Measurements from ENCODE around the gene MACO1. TPM values are rescaled to one million over a fixed set of nuclear protein-coding genes. Genes with fewer than 3 reads are reported as not detected.

The MACO1 gene
- total and polyA plus RNA-seq, 4 donors: 15.3 to 23.2 (median 20.6) TPM

DNA sequence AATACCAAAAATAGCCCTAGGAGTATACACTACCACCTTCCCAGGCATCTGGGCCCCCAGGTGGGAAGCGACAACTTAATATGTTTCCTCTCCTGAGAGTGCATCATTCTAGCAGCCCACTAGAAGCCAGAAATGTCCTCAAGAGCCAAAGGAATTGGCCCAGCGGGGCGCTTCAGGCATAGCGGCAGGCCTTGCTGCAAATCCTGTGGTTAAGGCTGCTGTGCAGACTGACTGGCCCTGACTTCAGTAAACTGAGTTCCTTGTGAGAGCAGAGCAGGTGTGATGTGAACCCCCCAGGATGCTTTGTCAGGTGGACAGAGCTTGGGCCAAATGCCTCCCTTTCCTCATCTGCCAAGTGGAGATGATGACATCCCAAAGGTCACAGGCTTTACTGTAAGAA, 83.0 kb downstream of the MACO1 start:
- no peaks in the 10 kb centered on the region for H3K4me1 ChIP-seq (ENCODE audit: control insufficient read depth in 4 of 4, insufficient read depth in 4 of 4, low read length in 3 of 4)
- no peak overlapping the region for H3K4me3 ChIP-seq (ENCODE audit: low read depth in 1 of 3, low read length in 3 of 3)
- H3K36me3 ChIP-seq (ENCODE audit: control insufficient read depth in 4 of 4, insufficient read depth in 3 of 4, low read depth in 1 of 4, low read length in 3 of 4): no peaks in the 10 kb centered on the region
- no peak for TF ChIP-seq FOXA2 (IDR thresholded peaks at IDR 0.05)
- TF ChIP-seq TAF1 (conservative IDR thresholded peaks at IDR 0.05): no peak
- no peak for TF ChIP-seq NR2F2 (IDR thresholded peaks at IDR 0.05)
- no peak for TF ChIP-seq MAX (IDR thresholded peaks at IDR 0.05)
- TF ChIP-seq, protein P1, sequence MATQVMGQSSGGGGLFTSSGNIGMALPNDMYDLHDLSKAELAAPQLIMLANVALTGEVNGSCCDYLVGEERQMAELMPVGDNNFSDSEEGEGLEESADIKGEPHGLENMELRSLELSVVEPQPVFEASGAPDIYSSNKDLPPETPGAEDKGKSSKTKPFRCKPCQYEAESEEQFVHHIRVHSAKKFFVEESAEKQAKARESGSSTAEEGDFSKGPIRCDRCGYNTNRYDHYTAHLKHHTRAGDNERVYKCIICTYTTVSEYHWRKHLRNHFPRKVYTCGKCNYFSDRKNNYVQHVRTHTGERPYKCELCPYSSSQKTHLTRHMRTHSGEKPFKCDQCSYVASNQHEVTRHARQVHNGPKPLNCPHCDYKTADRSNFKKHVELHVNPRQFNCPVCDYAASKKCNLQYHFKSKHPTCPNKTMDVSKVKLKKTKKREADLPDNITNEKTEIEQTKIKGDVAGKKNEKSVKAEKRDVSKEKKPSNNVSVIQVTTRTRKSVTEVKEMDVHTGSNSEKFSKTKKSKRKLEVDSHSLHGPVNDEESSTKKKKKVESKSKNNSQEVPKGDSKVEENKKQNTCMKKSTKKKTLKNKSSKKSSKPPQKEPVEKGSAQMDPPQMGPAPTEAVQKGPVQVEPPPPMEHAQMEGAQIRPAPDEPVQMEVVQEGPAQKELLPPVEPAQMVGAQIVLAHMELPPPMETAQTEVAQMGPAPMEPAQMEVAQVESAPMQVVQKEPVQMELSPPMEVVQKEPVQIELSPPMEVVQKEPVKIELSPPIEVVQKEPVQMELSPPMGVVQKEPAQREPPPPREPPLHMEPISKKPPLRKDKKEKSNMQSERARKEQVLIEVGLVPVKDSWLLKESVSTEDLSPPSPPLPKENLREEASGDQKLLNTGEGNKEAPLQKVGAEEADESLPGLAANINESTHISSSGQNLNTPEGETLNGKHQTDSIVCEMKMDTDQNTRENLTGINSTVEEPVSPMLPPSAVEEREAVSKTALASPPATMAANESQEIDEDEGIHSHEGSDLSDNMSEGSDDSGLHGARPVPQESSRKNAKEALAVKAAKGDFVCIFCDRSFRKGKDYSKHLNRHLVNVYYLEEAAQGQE (IDR thresholded peaks at IDR 0.05): no peak
- TF ChIP-seq SP1 (IDR thresholded peaks at IDR 0.05): no peak
- no peak for TF ChIP-seq RAD21 (IDR thresholded peaks at IDR 0.05)
- no peak for TF ChIP-seq CTCF (IDR thresholded peaks at IDR 0.05; ENCODE audit: low read depth, low read length, missing input control)
- TF ChIP-seq RXRA (IDR thresholded peaks at IDR 0.05): no peak
- TF ChIP-seq YY1 (IDR thresholded peaks at IDR 0.05): no peak
- H3K9ac ChIP-seq (ENCODE audit: low read depth in 1 of 2, low read length in 2 of 2): no peak overlapping the region
- H3K27me3 ChIP-seq (ENCODE audit: control insufficient read depth in 4 of 4, insufficient read depth in 4 of 4, low read length in 3 of 4): no peaks in the 10 kb centered on the region
- no peaks in the 10 kb centered on the region for H3K9me3 ChIP-seq (ENCODE audit: control insufficient read depth in 4 of 4, low read length in 3 of 4)
- no peak for DNase-seq (ENCODE audit: low spot score)
- H3K27ac ChIP-seq (ENCODE audit: low read depth in 1 of 2, low read length in 2 of 2): no peak overlapping the region
- 87% methylated on average over 4 of the region's 4 CpGs for WGBS

GRCh38 chr1:25515033-25515432, 84.3 kb downstream of the MACO1 start:
- TF ChIP-seq RAD21 (IDR thresholded peaks at IDR 0.05) (no peak), JUND (IDR thresholded peaks at IDR 0.05) (no peak), HNF4G (IDR thresholded peaks at IDR 0.05) (no peak), YY1 (IDR thresholded peaks at IDR 0.05) (no peak), GABPA (IDR thresholded peaks at IDR 0.05 in 1 of 2, conservative IDR thresholded peaks at IDR 0.05 in 1 of 2) (no peak), ZBTB33 (IDR thresholded peaks at IDR 0.05) (no peak), RXRA (IDR thresholded peaks at IDR 0.05) (no peak), ATF3 (IDR thresholded peaks at IDR 0.05) (no peak), FOXA1 (IDR thresholded peaks at IDR 0.05) (no peak), FOXA2 (IDR thresholded peaks at IDR 0.05) (no peak), NR2F2 (IDR thresholded peaks at IDR 0.05) (no peak), HNF4A (conservative IDR thresholded peaks at IDR 0.05) (no peak), MAX (IDR thresholded peaks at IDR 0.05) (no peak), EGR1 (IDR thresholded peaks at IDR 0.05; ENCODE audit: low read depth in 2 of 2) (no peak), SP1 (IDR thresholded peaks at IDR 0.05) (no peak), TAF1 (conservative IDR thresholded peaks at IDR 0.05) (no peak), CTCF (IDR thresholded peaks at IDR 0.05; ENCODE audit: low read depth, low read length, missing input control) (no peak)
- TF ChIP-seq, protein P1 (IDR thresholded peaks at IDR 0.05): no peak
- H3K27me3 ChIP-seq (ENCODE audit: control insufficient read depth in 4 of 4, insufficient read depth in 4 of 4, low read length in 3 of 4): no peaks in the 10 kb centered on the region
- H3K27ac ChIP-seq (ENCODE audit: low read depth in 1 of 2, low read length in 2 of 2): no peak overlapping the region
- no peaks in the 10 kb centered on the region for H3K36me3 ChIP-seq (ENCODE audit: control insufficient read depth in 4 of 4, insufficient read depth in 3 of 4, low read depth in 1 of 4, low read length in 3 of 4)
- no peaks in the 10 kb centered on the region for H3K9me3 ChIP-seq (ENCODE audit: control insufficient read depth in 4 of 4, low read length in 3 of 4)
- 83% methylated on average over 6 of the region's 6 CpGs for WGBS
- no peak overlapping the region for H3K9ac ChIP-seq (ENCODE audit: low read depth in 1 of 2, low read length in 2 of 2)
- DNase-seq (ENCODE audit: low spot score): no peak
- no peak overlapping the region for H3K4me3 ChIP-seq (ENCODE audit: low read depth in 1 of 3, low read length in 3 of 3)
- H3K4me1 ChIP-seq (ENCODE audit: control insufficient read depth in 4 of 4, insufficient read depth in 4 of 4, low read length in 3 of 4): no peaks in the 10 kb centered on the region
